ENCODE data around the gene EIF5. TPM values are rescaled to one million over a fixed set of nuclear protein-coding genes. Genes with fewer than 3 reads are reported as not detected.

EIF5 gene
- total RNA-seq (ENCODE audit: unreplicated experiment), result 228 TPM
- long read RNA-seq, full-length matches to known transcripts, result 15 of 152 reads
- long read RNA-seq, partial matches to known transcripts, result 128 of 152 reads
- long read RNA-seq, other reads (novel, unspliced or antisense), result 9 of 152 reads

DNA sequence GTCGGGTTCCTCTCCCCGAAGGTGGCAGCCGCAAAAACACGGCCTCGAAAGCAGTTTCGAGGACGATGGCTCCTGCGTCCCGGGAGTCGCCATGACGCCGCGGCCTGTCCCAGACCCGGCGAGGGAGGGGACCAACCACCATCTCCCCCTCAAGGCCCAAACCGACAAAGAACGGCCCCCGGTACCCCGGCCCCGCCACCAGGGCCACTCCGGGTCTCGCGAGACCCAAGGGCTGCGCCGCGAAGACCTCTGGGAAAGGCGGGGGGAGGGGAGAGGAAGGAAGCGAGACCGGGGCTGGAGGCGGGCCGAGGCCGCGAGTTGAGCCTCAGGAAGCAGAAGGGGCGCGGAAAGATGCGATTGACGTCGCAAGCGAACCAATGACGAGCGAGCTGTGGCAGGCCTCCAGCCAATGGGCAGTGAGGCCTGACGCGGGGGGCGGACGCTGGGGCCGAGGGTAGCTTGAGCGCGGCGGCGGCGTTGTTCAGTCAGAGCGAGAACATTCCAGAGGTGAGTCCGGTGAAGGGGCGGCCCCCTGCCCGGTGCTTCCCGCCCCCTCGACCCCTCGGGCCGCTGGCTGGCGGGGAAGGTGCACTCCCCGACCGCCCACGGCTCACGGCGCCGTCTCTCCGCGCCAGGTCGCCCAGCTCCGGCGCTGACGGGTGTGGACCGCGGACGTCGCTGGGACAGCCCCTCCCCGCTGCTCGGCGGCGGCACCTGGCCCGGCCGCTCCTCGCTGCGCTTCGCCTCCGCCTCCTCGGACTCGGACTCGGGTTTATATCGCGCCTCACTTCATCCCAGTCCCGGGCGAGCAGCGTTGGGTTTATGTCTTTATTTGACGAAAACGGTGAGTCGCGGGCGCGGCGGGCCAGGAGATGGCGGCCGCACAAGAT lies at the start of gene EIF5:
EIF5 (plus strand) TSS at position 484 of the 890 bp plus-strand sequence. CDS start 1,624 bp downstream, outside the sequence.
- no peaks in the 10 kb centered on the region for H3K9me3 Mint-ChIP-seq (ENCODE audit: unreplicated experiment)
- H3K27me3 Mint-ChIP-seq (ENCODE audit: unreplicated experiment), result peaks cover 14% of the 10 kb centered on the region
- TF ChIP-seq, protein P1, sequence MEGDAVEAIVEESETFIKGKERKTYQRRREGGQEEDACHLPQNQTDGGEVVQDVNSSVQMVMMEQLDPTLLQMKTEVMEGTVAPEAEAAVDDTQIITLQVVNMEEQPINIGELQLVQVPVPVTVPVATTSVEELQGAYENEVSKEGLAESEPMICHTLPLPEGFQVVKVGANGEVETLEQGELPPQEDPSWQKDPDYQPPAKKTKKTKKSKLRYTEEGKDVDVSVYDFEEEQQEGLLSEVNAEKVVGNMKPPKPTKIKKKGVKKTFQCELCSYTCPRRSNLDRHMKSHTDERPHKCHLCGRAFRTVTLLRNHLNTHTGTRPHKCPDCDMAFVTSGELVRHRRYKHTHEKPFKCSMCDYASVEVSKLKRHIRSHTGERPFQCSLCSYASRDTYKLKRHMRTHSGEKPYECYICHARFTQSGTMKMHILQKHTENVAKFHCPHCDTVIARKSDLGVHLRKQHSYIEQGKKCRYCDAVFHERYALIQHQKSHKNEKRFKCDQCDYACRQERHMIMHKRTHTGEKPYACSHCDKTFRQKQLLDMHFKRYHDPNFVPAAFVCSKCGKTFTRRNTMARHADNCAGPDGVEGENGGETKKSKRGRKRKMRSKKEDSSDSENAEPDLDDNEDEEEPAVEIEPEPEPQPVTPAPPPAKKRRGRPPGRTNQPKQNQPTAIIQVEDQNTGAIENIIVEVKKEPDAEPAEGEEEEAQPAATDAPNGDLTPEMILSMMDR (IDR thresholded peaks at IDR 0.05; ENCODE audit: unreplicated experiment), result no peak
- peak within 1 kb of the TSS; percentile 95 for H3K27ac Mint-ChIP-seq (ENCODE audit: unreplicated experiment)
- DNase-seq (ENCODE audit: low spot score), result peak; percentile 99
- peaks cover 35% of the 10 kb centered on the region for H3K4me1 Mint-ChIP-seq (ENCODE audit: unreplicated experiment)
- H3K36me3 Mint-ChIP-seq (ENCODE audit: low read depth, unreplicated experiment), result peaks cover 37% of the 10 kb centered on the region
- peak within 1 kb of the TSS; percentile 97 for H3K4me3 Mint-ChIP-seq (ENCODE audit: unreplicated experiment)

DNA sequence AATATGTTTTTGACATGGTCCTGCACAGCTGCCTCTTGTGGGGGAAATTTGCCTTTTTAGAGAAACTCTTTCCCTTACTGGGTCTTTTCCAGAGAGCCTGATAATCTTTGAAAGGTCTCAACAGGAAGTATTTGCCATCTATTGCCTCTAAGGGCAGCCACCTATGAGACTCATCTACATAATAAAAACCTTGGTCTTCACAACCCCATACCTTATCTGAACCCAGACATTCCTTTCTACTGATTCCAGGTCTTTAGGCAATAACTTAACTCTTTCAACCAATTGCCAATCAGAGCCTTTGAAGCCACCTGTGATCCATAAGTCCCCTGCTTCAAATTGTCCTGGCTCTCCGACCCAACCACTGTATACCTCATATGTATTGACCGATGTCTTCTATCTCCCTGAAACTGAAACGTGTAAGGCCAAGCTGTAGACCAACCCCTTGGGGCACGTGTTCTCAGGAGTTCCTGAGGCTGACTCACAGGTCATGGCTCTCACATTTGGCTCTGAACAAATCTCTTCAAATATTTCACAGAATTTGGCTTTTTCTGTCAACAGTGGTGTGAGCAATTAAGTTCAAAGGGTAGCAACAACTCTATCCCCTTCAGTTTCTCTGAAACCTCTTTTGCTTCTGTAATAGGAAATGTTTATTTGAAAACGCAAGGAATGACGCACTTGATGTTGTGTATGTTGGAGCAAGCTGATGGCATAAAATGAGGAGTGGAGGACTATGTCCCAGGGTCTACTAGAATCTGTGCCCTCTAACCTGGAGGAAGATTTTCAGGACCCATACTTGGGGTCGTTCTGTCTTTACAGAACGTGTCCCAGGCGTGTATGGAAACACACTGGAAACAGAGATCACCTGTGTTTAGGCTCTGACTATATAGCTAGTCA lies 49.2 kb upstream of the EIF5 start:
- Mint-ChIP-seq H3K9me3 (ENCODE audit: unreplicated experiment) (no peaks in the 10 kb centered on the region), H3K4me3 (ENCODE audit: unreplicated experiment) (no peak overlapping the region), H3K27ac (ENCODE audit: unreplicated experiment) (no peak overlapping the region), H3K4me1 (ENCODE audit: unreplicated experiment) (peaks cover 7% of the 10 kb centered on the region), H3K27me3 (ENCODE audit: unreplicated experiment) (peaks cover 6% of the 10 kb centered on the region), H3K36me3 (ENCODE audit: low read depth, unreplicated experiment) (no peaks in the 10 kb centered on the region)
- no peak for DNase-seq (ENCODE audit: low spot score)
- TF ChIP-seq, protein P1 (IDR thresholded peaks at IDR 0.05; ENCODE audit: unreplicated experiment), result no peak

DNA sequence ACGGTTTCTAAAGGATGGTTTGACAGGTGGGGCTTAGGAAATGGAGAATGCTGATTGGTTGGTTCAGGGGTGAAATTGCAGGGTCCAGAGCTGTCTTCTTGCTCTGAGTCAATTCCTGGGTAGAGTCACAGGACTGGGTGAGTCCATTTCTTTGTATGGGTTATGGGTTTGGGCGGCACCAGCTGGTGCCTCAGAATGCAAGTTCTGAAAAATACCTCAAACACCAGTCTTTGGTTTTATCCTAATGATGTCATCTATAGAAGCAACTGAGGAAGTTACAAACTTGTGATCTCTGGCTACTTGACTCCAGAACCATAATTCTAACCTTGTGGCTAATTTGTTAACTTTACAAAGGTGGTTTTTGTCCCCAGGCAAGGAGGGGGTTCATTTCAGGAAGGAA lies 47.6 kb upstream of the EIF5 start:
- H3K4me3 Mint-ChIP-seq (ENCODE audit: unreplicated experiment), result no peak overlapping the region
- H3K4me1 Mint-ChIP-seq (ENCODE audit: unreplicated experiment), result peaks cover 7% of the 10 kb centered on the region
- H3K9me3 Mint-ChIP-seq (ENCODE audit: unreplicated experiment), result no peaks in the 10 kb centered on the region
- no peak for DNase-seq (ENCODE audit: low spot score)
- H3K27me3 Mint-ChIP-seq (ENCODE audit: unreplicated experiment), result peaks cover 7% of the 10 kb centered on the region
- TF ChIP-seq, protein P1 (IDR thresholded peaks at IDR 0.05; ENCODE audit: unreplicated experiment), result no peak
- no peaks in the 10 kb centered on the region for H3K36me3 Mint-ChIP-seq (ENCODE audit: low read depth, unreplicated experiment)
- no peak overlapping the region for H3K27ac Mint-ChIP-seq (ENCODE audit: unreplicated experiment)

DNA sequence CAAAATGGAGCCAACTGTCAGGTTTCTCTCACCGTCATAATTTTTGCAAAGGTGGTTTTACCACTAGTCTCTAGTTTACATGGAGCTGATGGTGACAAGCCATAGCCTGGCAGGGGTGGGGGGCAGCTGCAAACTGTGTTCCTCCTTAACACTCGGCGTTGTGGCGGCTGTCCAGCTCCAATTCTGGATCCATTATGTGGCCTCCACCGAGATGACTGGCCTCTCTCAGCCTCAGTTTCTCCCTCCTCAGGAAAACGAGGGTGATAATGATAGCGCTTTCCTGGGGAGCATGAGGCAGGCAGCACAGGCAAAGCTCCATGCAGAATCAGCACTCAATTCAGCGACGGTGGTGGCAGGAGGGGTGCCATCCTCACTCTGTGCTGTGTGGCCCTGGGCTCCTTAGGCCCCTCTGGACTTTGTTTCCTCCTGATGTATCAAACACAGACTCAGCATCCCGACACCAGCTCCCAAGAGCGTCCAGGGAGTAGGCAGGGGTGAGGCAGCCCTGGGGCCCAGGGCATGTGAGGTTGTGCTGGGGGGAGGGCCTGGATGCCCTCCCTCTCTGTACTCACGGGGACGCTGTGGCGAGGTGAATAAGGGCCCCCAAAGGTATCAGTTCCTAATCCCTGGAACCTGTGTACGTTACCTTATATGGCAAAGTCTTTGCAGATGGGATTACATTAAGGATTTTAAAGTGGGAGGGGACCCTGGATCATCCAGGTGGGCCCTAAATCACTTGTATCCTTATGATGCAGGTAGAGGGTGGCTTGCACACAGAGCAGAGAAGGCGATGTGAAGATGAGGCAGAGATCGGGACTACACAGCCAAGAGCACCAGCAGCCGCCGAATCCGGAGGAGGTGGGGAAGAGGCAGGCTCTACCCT lies 46.8 kb upstream of the EIF5 start:
- H3K4me3 Mint-ChIP-seq (ENCODE audit: unreplicated experiment), result no peak overlapping the region
- H3K27ac Mint-ChIP-seq (ENCODE audit: unreplicated experiment), result no peak overlapping the region
- no peak for DNase-seq (ENCODE audit: low spot score)
- TF ChIP-seq, protein P1 (IDR thresholded peaks at IDR 0.05; ENCODE audit: unreplicated experiment), result no peak
- peaks cover 6% of the 10 kb centered on the region for H3K27me3 Mint-ChIP-seq (ENCODE audit: unreplicated experiment)
- no peaks in the 10 kb centered on the region for H3K36me3 Mint-ChIP-seq (ENCODE audit: low read depth, unreplicated experiment)
- peaks cover 7% of the 10 kb centered on the region for H3K4me1 Mint-ChIP-seq (ENCODE audit: unreplicated experiment)
- no peaks in the 10 kb centered on the region for H3K9me3 Mint-ChIP-seq (ENCODE audit: unreplicated experiment)
